Measurements from ENCODE around the gene NOP53. TPM values are rescaled to one million over a fixed set of nuclear protein-coding genes. Genes with fewer than 3 reads are reported as not detected.
"Not testable (repeated sequence)": the region's sequence is repeated elsewhere in the genome, so short reads cannot be mapped to it uniquely, and the experiment has no call there.

The NOP53 gene
- polyA plus RNA-seq, 1 donor (not counting 4 experiments of a cell fraction or from before 2014, with no cell fraction given): 80.2 TPM

GRCh38 chr19:47762615-47763308 is 17.4 kb downstream of the NOP53 start:
- FAIRE-seq: no peak

GRCh38 chr19:47764705-47765104 is 19.4 kb downstream of the NOP53 start:
- H3K4me3 ChIP-seq (ENCODE audit: control insufficient read depth in 2 of 3, extremely low read depth in 1 of 3, insufficient read depth in 2 of 3, low read depth in 1 of 3, low read length in 3 of 3); H3K9me3 ChIP-seq (ENCODE audit: control insufficient read depth, low read depth, low read length); H3K36me3 ChIP-seq (ENCODE audit: control insufficient read depth in 2 of 2, extremely low read depth in 1 of 2, insufficient read depth in 2 of 2, low read length in 2 of 2); H2AFZ ChIP-seq (ENCODE audit: control insufficient read depth, low read length); H3K9me1 ChIP-seq (ENCODE audit: control insufficient read depth, extremely low read depth, insufficient read depth, low read length); H3K4me2 ChIP-seq (ENCODE audit: control insufficient read depth, extremely low read depth, insufficient read depth, low read depth, low read length); H4K20me1 ChIP-seq (ENCODE audit: control insufficient read depth, extremely low read depth, insufficient read depth, low read length); H3K79me2 ChIP-seq (ENCODE audit: control insufficient read depth, insufficient read depth, low read length); DNase-seq (ENCODE audit: low read depth, low spot score); H3K27me3 ChIP-seq (ENCODE audit: control insufficient read depth, extremely low read depth, insufficient read depth, low read length); H3K4me1 ChIP-seq (ENCODE audit: control insufficient read depth, extremely low read depth, insufficient read depth, low read length); dilution Hi-C loops (cut with MboI; ENCODE audit: extremely low pct_ligation_motif_present, low sequenced_read_pairs); H3K27ac ChIP-seq (ENCODE audit: control insufficient read depth, insufficient read depth, low read length); FAIRE-seq; H3K9ac ChIP-seq (ENCODE audit: control insufficient read depth, extremely low read depth, insufficient read depth, low read length): not testable (repeated sequence)

More at GRCh38 chr19:47762615-47763308, 17.4 kb downstream of the NOP53 start:
- TF ChIP-seq CTCF (optimal IDR thresholded peaks at IDR 0.05 in 1 of 3, IDR thresholded peaks at IDR 0.05 in 1 of 3, conservative IDR thresholded peaks at IDR 0.05 in 1 of 3; ENCODE audit: extremely low read depth in 1 of 3, insufficient read depth in 2 of 3, low read length in 3 of 3) (no peak), EZH2 (IDR thresholded peaks at IDR 0.05; ENCODE audit: low read length) (no peak)
- H3K4me1 ChIP-seq (ENCODE audit: control insufficient read depth, extremely low read depth, insufficient read depth, low read length): no peaks in the 10 kb centered on the region
- H3K4me3 ChIP-seq (ENCODE audit: control insufficient read depth in 2 of 3, extremely low read depth in 1 of 3, insufficient read depth in 2 of 3, low read depth in 1 of 3, low read length in 3 of 3): no peak overlapping the region
- H3K9ac ChIP-seq (ENCODE audit: control insufficient read depth, extremely low read depth, insufficient read depth, low read length): no peak overlapping the region
- H3K27me3 ChIP-seq (ENCODE audit: control insufficient read depth, extremely low read depth, insufficient read depth, low read length): no peaks in the 10 kb centered on the region
- no peak overlapping the region for H2AFZ ChIP-seq (ENCODE audit: control insufficient read depth, low read length)
- no peaks in the 10 kb centered on the region for H4K20me1 ChIP-seq (ENCODE audit: control insufficient read depth, extremely low read depth, insufficient read depth, low read length)
- no peaks in the 10 kb centered on the region for H3K9me1 ChIP-seq (ENCODE audit: control insufficient read depth, extremely low read depth, insufficient read depth, low read length)
- no peaks in the 10 kb centered on the region for H3K79me2 ChIP-seq (ENCODE audit: control insufficient read depth, insufficient read depth, low read length)
- H3K4me2 ChIP-seq (ENCODE audit: control insufficient read depth, extremely low read depth, insufficient read depth, low read depth, low read length): no peak overlapping the region
- dilution Hi-C loops (cut with MboI; ENCODE audit: extremely low pct_ligation_motif_present, low sequenced_read_pairs): no loop called here
- DNase-seq (ENCODE audit: low read depth, low spot score): no peak
- no peaks in the 10 kb centered on the region for H3K9me3 ChIP-seq (ENCODE audit: control insufficient read depth, low read depth, low read length)
- peaks cover 8 to 10% of the 10 kb centered on the region in 2 experiments for H3K36me3 ChIP-seq (ENCODE audit: control insufficient read depth in 2 of 2, extremely low read depth in 1 of 2, insufficient read depth in 2 of 2, low read length in 2 of 2)
- H3K27ac ChIP-seq (ENCODE audit: control insufficient read depth, insufficient read depth, low read length): no peak overlapping the region

Data from keratinocyte (primary cell).